ENCODE measurements around the gene CORO2A. TPM values are rescaled to one million over a fixed set of nuclear protein-coding genes. Genes with fewer than 3 reads are reported as not detected.
"Not testable (repeated sequence)": the region's sequence is repeated elsewhere in the genome, so short reads cannot be mapped to it uniquely, and the experiment has no call there.

The CORO2A gene
- polyA plus RNA-seq, 3 donors from 2014 or later: 1.6 to 2.5 (median 2.1) TPM

GRCh38 chr9:98080780-98081179 lies 111.7 kb downstream of the CORO2A start:
- peaks cover 0 to 24% (median 7%) of the 10 kb centered on the region in 3 donors for H3K36me3 Mint-ChIP-seq
- DNase-seq: no peak
- no peak overlapping the region for H3K4me3 Mint-ChIP-seq
- H3K4me1 Mint-ChIP-seq: peaks cover 6 to 15% of the 10 kb centered on the region in 2 donors
- H3K27me3 Mint-ChIP-seq (ENCODE audit: low read depth in 3 of 3): peaks cover 0 to 2% (median 0%) of the 10 kb centered on the region in 3 donors
- peak overlapping the region in 1 of 6 donors; percentile 42 for H3K27ac Mint-ChIP-seq
- no peaks in the 10 kb centered on the region for H3K9me3 Mint-ChIP-seq

- Mint-ChIP-seq H3K9me3 (no peaks in the 10 kb centered on the region), H3K4me1 (peaks cover 7 to 15% of the 10 kb centered on the region in 2 donors), H3K27ac (peak overlapping the region in 1 of 6 donors; percentile 4), H3K36me3 (peaks cover 0 to 24% (median 7%) of the 10 kb centered on the region in 3 donors), H3K27me3 (ENCODE audit: low read depth in 3 of 3) (peaks cover 0 to 2% (median 0%) of the 10 kb centered on the region in 3 donors), H3K4me3 (no peak overlapping the region)
- no peak for DNase-seq
These were observed 112.1 kb downstream of the CORO2A start for GRCh38 chr9:98080326-98080725.

GRCh38 chr9:98078895-98079294 lies 113.5 kb downstream of the CORO2A start:
- Mint-ChIP-seq H3K9me3 (no peaks in the 10 kb centered on the region), H3K36me3 (peaks cover 0 to 23% (median 6%) of the 10 kb centered on the region in 3 donors), H3K4me1 (peaks cover 10 to 21% of the 10 kb centered on the region in 2 donors), H3K4me3 (no peak overlapping the region), H3K27me3 (ENCODE audit: low read depth in 3 of 3) (peaks cover 0 to 2% (median 0%) of the 10 kb centered on the region in 3 donors), H3K27ac (peak overlapping the region in 4 of 6 donors; percentile 14 to 72 (median 27))
- DNase-seq: no peak

- Mint-ChIP-seq H3K27ac (peak overlapping the region in 1 of 6 donors; percentile 42), H3K36me3 (peaks cover 0 to 13% (median 3%) of the 10 kb centered on the region in 3 donors), H3K4me1 (peaks cover 9 to 14% of the 10 kb centered on the region in 2 donors)
- H3K9me3 Mint-ChIP-seq; H3K27me3 Mint-ChIP-seq (ENCODE audit: low read depth in 3 of 3); DNase-seq; H3K4me3 Mint-ChIP-seq: not testable (repeated sequence)
These were observed 115.9 kb downstream of the CORO2A start for GRCh38 chr9:98076514-98076890.

GRCh38 chr9:98075332-98075805 lies 117.1 kb downstream of the CORO2A start:
- Mint-ChIP-seq H3K27me3 (ENCODE audit: low read depth in 3 of 3) (peaks cover 0 to 2% (median 0%) of the 10 kb centered on the region in 3 donors), H3K36me3 (peaks cover 0 to 13% (median 3%) of the 10 kb centered on the region in 3 donors), H3K9me3 (no peaks in the 10 kb centered on the region), H3K4me3 (no peak overlapping the region), H3K4me1 (peaks cover 9 to 14% of the 10 kb centered on the region in 2 donors), H3K27ac (peak overlapping the region in 5 of 6 donors; percentile 25 to 73 (median 45))
- no peak for DNase-seq

- Mint-ChIP-seq H3K4me3 (peak overlapping the region in 1 of 5 donors; percentile 32), H3K27ac (peak overlapping the region; percentile 43 to 86 (median 62)), H3K9me3 (no peaks in the 10 kb centered on the region), H3K27me3 (ENCODE audit: low read depth in 3 of 3) (peaks cover 0 to 2% (median 0%) of the 10 kb centered on the region in 3 donors), H3K36me3 (peaks cover 0 to 13% (median 3%) of the 10 kb centered on the region in 3 donors), H3K4me1 (peaks cover 9 to 14% of the 10 kb centered on the region in 2 donors)
- DNase-seq: peak; percentile 61 to 69 (median 64)
These were observed 118.1 kb downstream of the CORO2A start for GRCh38 chr9:98074115-98074990.

- H3K4me1 Mint-ChIP-seq: peaks cover 9 to 14% of the 10 kb centered on the region in 2 donors
These were observed 120.7 kb downstream of the CORO2A start for GRCh38 chr9:98071737-98072136.

More at GRCh38 chr9:98071737-98072136, 120.7 kb downstream of the CORO2A start:
- Mint-ChIP-seq H3K9me3 (no peaks in the 10 kb centered on the region), H3K36me3 (peaks cover 0 to 4% (median 0%) of the 10 kb centered on the region in 3 donors), H3K27ac (no peak overlapping the region), H3K27me3 (ENCODE audit: low read depth in 3 of 3) (no peaks in the 10 kb centered on the region), H3K4me3 (no peak overlapping the region)
- DNase-seq: no peak

Other genes with a start within 250 kb of the CORO2A start
- 10 to 100 TPM; 33.9 to 53.7 (median 39.1) TPM for gene ANP32B, start 209.3 kb downstream of the CORO2A start, polyA plus RNA-seq
- 10 to 100 TPM; 21.5 to 41.8 (median 34.1) TPM for gene NANS, start 135.9 kb downstream of the CORO2A start, polyA plus RNA-seq
- 10 to 100 TPM; 34.8 to 95.0 (median 35.9) TPM for gene TRIM14, start 73.4 kb downstream of the CORO2A start, polyA plus RNA-seq
- gene TBC1D2, start 63.0 kb upstream of the CORO2A start, polyA plus RNA-seq: 1 to 10 TPM; 1.4 to 5.6 (median 1.8) TPM

All from immature natural killer cell (primary cell).